ENCODE results near the gene MMP11. TPM values are rescaled to one million over a fixed set of nuclear protein-coding genes. Genes with fewer than 3 reads are reported as not detected.

Gene MMP11
- total RNA-seq, 1 experiment from 2014 or later, result 7.4 TPM

DNA sequence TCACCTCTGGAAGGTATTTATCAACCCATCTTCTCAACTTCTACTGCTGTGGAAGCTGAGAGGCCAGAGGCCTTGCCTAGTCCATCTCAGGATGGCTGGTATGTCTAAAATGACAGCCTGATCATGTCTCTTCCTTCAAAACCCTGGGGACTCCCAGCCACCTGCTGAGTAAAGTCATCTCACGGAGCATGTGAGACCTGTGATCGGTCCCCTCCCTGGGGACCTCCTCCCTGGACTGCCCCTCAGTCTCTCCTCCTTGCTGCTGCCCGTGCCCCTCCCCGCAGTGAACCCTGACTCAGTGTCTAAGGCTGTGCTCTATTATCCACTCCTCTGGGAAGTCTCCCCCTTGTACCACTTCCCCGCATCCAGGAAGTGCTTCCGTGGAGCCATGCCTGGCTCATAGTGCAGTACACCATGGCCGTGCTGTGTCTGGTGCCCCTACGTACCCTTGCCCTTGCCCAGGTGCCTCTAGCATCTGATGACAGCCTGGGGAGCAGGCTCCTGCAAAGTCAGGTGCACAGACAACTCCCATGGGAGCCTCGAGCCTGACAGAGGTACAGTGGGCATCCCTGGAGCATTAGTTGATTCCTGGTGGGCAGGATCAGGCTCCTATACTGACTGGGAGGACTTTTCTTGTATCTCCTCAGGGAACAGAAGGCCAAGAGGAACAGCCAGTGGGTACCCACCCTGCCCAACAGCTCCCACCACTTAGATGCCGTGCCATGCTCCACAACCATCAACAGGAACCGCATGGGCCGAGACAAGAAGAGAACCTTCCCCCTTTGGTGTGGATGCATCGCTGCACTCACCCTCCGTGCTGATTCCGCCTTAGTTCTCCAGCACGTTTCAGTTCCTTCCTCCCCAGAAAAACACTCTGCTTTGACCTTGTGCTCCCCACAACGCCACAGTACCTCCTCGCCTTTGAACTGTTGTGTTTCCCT, 27.9 kb downstream of the MMP11 start:
- no peaks in the 10 kb centered on the region for H3K27me3 ChIP-seq (ENCODE audit: insufficient read depth, low read length)
- no peaks in the 10 kb centered on the region for H3K79me2 ChIP-seq (ENCODE audit: insufficient read depth, low read length)
- no peaks in the 10 kb centered on the region for H4K20me1 ChIP-seq (ENCODE audit: insufficient read depth)
- TF ChIP-seq SRF (IDR thresholded peaks at IDR 0.05; ENCODE audit: low read depth) (no peak), SP1 (IDR thresholded peaks at IDR 0.05; ENCODE audit: low read depth) (no peak), RAD21 (IDR thresholded peaks at IDR 0.05; ENCODE audit: low read depth) (no peak), EZH2phosphoT487 (IDR thresholded peaks at IDR 0.05; ENCODE audit: borderline replicate concordance) (no peak)
- peaks cover 37 to 57% of the 10 kb centered on the region in 2 experiments for H3K36me3 ChIP-seq (ENCODE audit: control insufficient read depth in 1 of 2, insufficient read depth in 2 of 2, low read length in 2 of 2)
- intact Hi-C loops (cut with micrococcal nuclease), result no loop called here
- H3K27ac ChIP-seq (ENCODE audit: low read depth, low read length), result no peak overlapping the region
- no TSS peak for BruUV-seq (replicated peaks)
- H3K9me3 ChIP-seq (ENCODE audit: control insufficient read depth in 1 of 2, insufficient read depth in 1 of 2, low read depth in 1 of 2, low read length in 2 of 2), result no peaks in the 10 kb centered on the region
- H2AFZ ChIP-seq (ENCODE audit: low read depth, low read length, poor library complexity, severe bottlenecking), result no peak overlapping the region
- CTCF ChIA-PET, result no interaction called here
- H3K9ac ChIP-seq (ENCODE audit: low read length), result no peak overlapping the region
- RAD21 ChIA-PET (ENCODE audit: low non-redundant PET in 1 of 2, low total read pairs in 2 of 2, uncharacterized antibody in 2 of 2, unreplicated experiment in 2 of 2), result no interaction called here
- no peaks in the 10 kb centered on the region for H3K4me1 ChIP-seq (ENCODE audit: control insufficient read depth in 1 of 2, insufficient read depth in 2 of 2, low read length in 2 of 2)
- ATAC-seq (no peak), DNase-seq (ENCODE audit: low read depth, low spot score) (no peak)
- no peak overlapping the region for H3K4me2 ChIP-seq (ENCODE audit: low read length)
- POLR2A ChIA-PET, result no interaction called here
- H3K9me2 ChIP-seq (ENCODE audit: insufficient read depth), result no peaks in the 10 kb centered on the region
- H3K4me3 ChIP-seq (replicated peaks in 1 of 2; ENCODE audit: low read depth in 1 of 2, low read length in 2 of 2), result no peak overlapping the region

DNA sequence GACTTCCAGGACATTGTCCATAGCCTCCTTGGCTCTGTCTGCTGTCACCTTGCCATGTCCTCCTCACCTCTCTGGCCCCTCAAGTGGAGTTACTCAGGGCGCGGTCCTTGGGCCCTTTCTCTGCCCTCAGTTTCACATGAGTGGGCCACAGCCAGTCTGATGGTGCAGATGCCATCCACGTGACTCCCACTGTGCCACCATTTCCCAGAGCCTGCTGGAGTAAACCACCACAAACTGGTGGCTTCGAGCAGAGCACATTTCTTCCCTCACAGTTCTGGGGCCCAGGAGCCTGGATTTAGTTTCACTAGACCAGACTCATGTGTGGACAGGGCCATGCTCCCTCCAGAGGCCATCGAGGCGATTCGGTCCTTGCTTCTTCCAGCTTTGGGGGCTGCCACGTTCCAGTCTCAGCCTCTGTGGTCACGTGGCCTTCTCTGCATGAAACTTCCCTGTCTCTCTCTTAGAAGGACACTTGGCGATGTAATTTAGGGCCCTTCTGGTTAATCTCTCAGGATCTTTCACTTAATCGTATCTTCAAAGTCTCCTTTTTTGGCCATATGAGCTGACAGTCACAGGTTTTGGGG, 28.7 kb downstream of the MMP11 start:
- BruUV-seq (replicated peaks), result no TSS peak
- H3K4me1 ChIP-seq (ENCODE audit: control insufficient read depth in 1 of 2, insufficient read depth in 2 of 2, low read length in 2 of 2), result no peaks in the 10 kb centered on the region
- H4K20me1 ChIP-seq (ENCODE audit: insufficient read depth), result no peaks in the 10 kb centered on the region
- H3K4me2 ChIP-seq (ENCODE audit: low read length), result no peak overlapping the region
- DNase-seq (ENCODE audit: low read depth, low spot score), result no peak
- ATAC-seq, result no peak
- no peaks in the 10 kb centered on the region for H3K9me3 ChIP-seq (ENCODE audit: control insufficient read depth in 1 of 2, insufficient read depth in 1 of 2, low read depth in 1 of 2, low read length in 2 of 2)
- ChIA-PET CTCF (no interaction called here), POLR2A (no interaction called here), RAD21 (ENCODE audit: low non-redundant PET in 1 of 2, low total read pairs in 2 of 2, uncharacterized antibody in 2 of 2, unreplicated experiment in 2 of 2) (no interaction called here)
- no peaks in the 10 kb centered on the region for H3K27me3 ChIP-seq (ENCODE audit: insufficient read depth, low read length)
- no peaks in the 10 kb centered on the region for H3K9me2 ChIP-seq (ENCODE audit: insufficient read depth)
- H3K4me3 ChIP-seq (replicated peaks in 1 of 2; ENCODE audit: low read depth in 1 of 2, low read length in 2 of 2), result no peak overlapping the region
- H3K79me2 ChIP-seq (ENCODE audit: insufficient read depth, low read length), result no peaks in the 10 kb centered on the region
- intact Hi-C loops (cut with micrococcal nuclease), result no loop called here
- peaks cover 40 to 57% of the 10 kb centered on the region in 2 experiments for H3K36me3 ChIP-seq (ENCODE audit: control insufficient read depth in 1 of 2, insufficient read depth in 2 of 2, low read length in 2 of 2)
- H3K9ac ChIP-seq (ENCODE audit: low read length), result no peak overlapping the region
- no peak overlapping the region for H3K27ac ChIP-seq (ENCODE audit: low read depth, low read length)
- no peak overlapping the region for H2AFZ ChIP-seq (ENCODE audit: low read depth, low read length, poor library complexity, severe bottlenecking)
- TF ChIP-seq, protein P1, sequence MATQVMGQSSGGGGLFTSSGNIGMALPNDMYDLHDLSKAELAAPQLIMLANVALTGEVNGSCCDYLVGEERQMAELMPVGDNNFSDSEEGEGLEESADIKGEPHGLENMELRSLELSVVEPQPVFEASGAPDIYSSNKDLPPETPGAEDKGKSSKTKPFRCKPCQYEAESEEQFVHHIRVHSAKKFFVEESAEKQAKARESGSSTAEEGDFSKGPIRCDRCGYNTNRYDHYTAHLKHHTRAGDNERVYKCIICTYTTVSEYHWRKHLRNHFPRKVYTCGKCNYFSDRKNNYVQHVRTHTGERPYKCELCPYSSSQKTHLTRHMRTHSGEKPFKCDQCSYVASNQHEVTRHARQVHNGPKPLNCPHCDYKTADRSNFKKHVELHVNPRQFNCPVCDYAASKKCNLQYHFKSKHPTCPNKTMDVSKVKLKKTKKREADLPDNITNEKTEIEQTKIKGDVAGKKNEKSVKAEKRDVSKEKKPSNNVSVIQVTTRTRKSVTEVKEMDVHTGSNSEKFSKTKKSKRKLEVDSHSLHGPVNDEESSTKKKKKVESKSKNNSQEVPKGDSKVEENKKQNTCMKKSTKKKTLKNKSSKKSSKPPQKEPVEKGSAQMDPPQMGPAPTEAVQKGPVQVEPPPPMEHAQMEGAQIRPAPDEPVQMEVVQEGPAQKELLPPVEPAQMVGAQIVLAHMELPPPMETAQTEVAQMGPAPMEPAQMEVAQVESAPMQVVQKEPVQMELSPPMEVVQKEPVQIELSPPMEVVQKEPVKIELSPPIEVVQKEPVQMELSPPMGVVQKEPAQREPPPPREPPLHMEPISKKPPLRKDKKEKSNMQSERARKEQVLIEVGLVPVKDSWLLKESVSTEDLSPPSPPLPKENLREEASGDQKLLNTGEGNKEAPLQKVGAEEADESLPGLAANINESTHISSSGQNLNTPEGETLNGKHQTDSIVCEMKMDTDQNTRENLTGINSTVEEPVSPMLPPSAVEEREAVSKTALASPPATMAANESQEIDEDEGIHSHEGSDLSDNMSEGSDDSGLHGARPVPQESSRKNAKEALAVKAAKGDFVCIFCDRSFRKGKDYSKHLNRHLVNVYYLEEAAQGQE (IDR thresholded peaks at IDR 0.05; ENCODE audit: low read depth), result no peak
- no peak for TF ChIP-seq SIN3A (IDR thresholded peaks at IDR 0.05; ENCODE audit: low read depth)
- TF ChIP-seq YY1 (IDR thresholded peaks at IDR 0.05; ENCODE audit: extremely low read depth, insufficient replicate concordance, low read depth, low read length), result no peak
- TF ChIP-seq CEBPB (IDR thresholded peaks at IDR 0.05; ENCODE audit: low read depth), result no peak
- TF ChIP-seq, protein P2, sequence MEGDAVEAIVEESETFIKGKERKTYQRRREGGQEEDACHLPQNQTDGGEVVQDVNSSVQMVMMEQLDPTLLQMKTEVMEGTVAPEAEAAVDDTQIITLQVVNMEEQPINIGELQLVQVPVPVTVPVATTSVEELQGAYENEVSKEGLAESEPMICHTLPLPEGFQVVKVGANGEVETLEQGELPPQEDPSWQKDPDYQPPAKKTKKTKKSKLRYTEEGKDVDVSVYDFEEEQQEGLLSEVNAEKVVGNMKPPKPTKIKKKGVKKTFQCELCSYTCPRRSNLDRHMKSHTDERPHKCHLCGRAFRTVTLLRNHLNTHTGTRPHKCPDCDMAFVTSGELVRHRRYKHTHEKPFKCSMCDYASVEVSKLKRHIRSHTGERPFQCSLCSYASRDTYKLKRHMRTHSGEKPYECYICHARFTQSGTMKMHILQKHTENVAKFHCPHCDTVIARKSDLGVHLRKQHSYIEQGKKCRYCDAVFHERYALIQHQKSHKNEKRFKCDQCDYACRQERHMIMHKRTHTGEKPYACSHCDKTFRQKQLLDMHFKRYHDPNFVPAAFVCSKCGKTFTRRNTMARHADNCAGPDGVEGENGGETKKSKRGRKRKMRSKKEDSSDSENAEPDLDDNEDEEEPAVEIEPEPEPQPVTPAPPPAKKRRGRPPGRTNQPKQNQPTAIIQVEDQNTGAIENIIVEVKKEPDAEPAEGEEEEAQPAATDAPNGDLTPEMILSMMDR (IDR thresholded peaks at IDR 0.05 in 2 of 3, conservative IDR thresholded peaks at IDR 0.05 in 1 of 3; ENCODE audit: borderline replicate concordance in 1 of 3, insufficient read depth in 1 of 3, low read depth in 2 of 3, low read length in 2 of 3), result no peak
- TF ChIP-seq, protein P3, sequence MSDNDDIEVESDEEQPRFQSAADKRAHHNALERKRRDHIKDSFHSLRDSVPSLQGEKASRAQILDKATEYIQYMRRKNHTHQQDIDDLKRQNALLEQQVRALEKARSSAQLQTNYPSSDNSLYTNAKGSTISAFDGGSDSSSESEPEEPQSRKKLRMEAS (IDR thresholded peaks at IDR 0.05), result no peak
- TF ChIP-seq JUND (IDR thresholded peaks at IDR 0.05), result no peak
- no peak for TF ChIP-seq POLR2A (IDR thresholded peaks at IDR 0.05; ENCODE audit: borderline replicate concordance, extremely low read depth, insufficient read depth, insufficient read length)
- TF ChIP-seq EZH2 (IDR thresholded peaks at IDR 0.05), result no peak
- TF ChIP-seq, protein P4, sequence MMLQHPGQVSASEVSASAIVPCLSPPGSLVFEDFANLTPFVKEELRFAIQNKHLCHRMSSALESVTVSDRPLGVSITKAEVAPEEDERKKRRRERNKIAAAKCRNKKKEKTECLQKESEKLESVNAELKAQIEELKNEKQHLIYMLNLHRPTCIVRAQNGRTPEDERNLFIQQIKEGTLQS (IDR thresholded peaks at IDR 0.05), result no peak
- no peak for TF ChIP-seq SRF (IDR thresholded peaks at IDR 0.05; ENCODE audit: low read depth)

Data from HCT116 (cell line).